ENCODE measurements around the gene TMEM86B.
A peak's percentile ranks its signal among the peaks of the same experiment; 100 is the strongest.

The TMEM86B gene, protein sequence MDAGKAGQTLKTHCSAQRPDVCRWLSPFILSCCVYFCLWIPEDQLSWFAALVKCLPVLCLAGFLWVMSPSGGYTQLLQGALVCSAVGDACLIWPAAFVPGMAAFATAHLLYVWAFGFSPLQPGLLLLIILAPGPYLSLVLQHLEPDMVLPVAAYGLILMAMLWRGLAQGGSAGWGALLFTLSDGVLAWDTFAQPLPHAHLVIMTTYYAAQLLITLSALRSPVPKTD

GRCh38 chr19:55228403-55229031 lies at the start of gene TMEM86B:
Gene TMEM86B, minus strand, starts transcription at chr19:55228763. Its CDS starts 22 bp downstream, at chr19:55228741.
- DNase-seq = no peak

DNA sequence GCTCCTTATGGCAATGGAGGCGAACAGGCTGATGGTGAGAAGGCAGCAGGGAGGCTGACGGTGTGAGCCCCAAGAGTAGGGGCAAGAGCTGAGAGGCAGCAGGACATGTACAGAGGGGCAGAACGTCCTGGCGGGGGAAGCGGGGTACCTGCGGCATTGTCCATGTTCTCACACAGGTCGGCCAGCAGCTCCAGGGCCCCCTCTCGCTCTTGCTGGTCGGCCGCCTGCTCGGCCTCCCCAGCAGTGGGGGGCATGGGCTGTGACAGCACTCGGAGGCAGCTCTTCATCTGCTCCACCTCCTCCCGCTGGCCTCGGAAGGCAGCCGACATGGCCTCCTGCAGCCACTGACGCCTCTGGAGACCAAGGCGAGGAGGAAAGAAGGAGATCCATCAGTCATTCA lies 48.9 kb upstream of the TMEM86B start:
- DNase-seq = no peak

DNA sequence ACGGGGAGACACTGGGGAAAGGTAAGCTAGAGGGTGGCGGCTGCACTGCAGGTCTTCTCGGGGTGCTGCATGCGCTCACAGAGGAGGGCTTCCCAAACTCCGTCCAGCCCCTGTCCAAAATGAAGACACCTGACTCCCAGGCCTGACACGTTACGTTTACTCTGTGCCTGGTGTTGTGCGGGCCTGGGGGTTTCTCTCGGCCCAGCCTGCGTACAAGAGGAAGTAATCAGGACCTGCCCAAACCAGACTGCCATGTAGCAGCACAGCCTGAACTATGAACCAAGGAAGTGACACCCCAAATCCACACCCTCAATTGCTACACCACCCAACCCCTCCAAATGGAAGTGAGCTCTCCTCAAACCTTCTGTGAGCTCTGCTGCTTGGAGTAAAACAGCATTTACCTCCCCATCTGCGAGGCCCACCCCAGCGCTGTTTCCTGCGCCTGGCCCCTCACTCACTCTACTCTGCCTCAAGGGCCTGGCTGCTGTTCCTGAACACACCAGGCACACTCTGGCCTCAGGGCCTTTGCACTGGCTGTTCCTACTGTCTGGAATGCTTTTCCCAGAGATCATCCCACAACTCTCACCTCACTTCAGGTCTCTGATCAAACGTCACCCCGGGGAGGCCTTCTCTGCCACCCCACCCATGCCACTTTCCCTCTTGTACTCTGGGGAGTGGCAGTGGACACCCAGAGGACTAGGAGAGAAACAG lies 48.3 kb upstream of the TMEM86B start:
- DNase-seq = peak; percentile 34

DNA sequence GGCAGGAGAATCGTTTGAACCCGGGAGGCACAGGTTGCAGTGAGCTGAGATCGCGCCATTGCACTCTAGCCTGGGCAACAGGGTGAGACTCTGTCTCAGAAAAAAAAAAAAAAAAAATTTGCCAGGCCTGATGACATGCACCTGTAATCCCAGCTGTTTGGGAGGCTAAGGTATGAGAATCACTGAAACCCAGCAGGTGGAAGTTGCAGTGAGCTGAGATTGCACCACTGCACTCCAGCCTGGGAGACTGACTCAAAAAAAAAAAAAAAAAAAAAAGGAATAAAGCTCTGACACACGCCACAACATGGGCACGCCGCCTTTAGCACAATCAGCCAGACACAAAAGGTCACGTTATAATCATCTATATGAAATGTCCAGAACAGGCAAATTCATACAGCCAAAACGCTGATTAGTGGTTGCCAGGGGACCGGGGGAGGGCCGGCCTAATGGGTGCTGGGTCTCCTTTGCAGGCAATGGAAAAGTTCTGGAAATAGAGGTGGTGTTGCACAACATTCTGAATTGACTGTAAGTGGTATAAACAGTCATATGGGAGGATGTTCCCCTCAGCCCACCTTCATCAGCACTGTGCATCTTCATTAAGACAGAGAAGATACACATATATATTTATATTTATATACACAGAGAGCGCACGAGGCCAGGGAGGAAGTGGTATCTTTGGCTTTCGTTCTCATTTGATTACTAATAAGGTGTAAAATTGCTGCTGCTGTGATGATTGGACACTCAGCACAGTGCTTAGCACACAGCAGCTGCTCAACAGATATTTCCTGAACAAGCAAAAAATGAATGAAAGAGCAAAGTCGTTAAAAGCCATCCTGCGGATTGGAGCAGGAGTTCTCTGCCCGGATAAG lies 47.5 kb upstream of the TMEM86B start:
- peak; percentile 64 for DNase-seq

DNA sequence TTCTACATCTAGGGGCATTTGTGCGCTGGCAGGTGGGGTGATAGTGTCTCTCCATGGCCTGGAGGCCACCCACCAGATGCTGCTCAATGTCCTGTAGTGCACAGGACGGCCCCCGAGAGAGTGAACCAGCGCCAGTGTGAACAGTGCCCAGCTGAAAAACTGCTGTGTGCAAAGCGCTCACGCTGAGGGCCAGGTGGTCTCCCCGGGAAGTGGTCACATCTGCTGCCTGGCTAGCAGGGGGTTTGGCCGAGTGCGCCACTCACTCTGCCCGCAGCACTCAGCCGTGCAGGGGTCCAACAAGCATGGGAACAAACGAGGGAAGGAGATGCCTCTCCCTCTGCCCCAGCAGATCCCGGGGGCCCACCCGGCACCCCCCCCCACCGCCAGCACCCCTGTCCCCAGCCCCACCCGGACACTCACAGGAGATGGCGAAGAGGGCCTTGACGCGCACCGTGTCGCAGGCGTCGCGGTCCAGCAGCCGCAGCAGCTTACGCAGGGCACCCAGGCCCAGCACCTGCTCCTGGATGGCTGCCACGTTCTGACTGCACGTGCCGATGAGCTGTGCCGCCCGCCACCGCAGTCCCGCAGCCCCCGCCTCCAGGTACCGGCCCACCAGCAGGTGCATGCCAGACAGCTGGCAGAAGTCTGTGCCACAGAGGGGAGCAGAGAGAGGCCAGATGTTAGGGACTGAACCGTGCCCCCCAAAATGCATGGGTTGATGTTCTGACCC lies 45.6 kb upstream of the TMEM86B start:
- DNase-seq = no peak

- DNase-seq = no peak
Observed at GRCh38 chr19:55272142-55272541, 43.6 kb upstream of the TMEM86B start.

GRCh38 chr19:55270172-55270942 lies 41.8 kb upstream of the TMEM86B start:
- DNase-seq = no peak

- no peak for DNase-seq
Observed at GRCh38 chr19:55269299-55269698, 40.7 kb upstream of the TMEM86B start.

- DNase-seq = no peak
Observed at GRCh38 chr19:55266840-55267239, 38.3 kb upstream of the TMEM86B start.

DNA sequence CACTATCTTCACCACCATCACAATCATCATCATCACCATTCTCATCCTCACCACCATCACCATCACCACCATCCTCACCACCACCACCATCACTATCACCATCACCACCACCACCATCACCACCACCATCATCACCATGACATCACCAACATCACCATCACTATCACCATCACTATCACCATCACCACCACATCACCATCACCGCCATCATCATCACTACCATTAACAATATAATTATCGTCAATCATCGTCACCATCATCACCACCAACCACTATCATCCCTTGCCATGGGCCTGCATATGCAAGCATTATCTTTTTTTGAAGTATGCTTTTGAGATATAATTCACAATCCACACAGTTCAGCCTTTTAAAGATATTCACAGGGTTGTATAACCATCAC lies 37.8 kb upstream of the TMEM86B start:
- DNase-seq = no peak

DNA sequence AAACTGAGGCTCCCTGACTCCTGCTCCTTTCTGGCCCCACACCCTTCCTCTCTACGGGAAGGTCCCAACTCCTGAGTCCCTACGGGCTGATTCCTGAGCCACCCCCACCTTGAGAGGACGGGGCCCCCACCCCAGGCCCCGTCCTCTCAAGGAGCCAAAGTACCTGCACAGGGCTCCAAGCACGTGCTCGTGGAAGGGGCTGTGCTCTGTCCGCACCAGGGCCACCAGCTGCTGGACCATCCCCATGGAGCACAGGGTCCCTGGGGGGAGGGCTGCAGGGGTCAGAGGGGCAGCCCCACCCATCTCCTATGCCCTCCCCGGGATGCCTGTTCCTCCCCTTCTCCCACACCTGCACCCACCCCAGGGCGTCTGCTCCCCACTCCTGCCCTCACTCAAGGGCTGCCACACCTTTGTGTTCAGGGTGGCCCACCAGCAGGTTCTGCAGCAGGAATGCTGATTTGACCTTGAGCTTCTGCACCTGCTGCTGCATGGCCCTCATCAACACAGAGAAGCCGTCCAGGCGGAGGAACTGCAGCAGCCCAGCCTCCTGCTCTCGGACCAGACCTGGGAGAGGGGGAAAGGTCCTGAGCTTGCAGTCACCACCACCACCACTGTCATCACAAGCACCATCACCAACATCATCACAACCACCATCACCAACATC lies 37.3 kb upstream of the TMEM86B start:
- no peak for DNase-seq

- no peak for DNase-seq
Observed at GRCh38 chr19:55265173-55265572, 36.6 kb upstream of the TMEM86B start.

- no peak for DNase-seq
Observed at GRCh38 chr19:55264531-55264930, 36.0 kb upstream of the TMEM86B start.

- no peak for DNase-seq
Observed at GRCh38 chr19:55262359-55262758, 33.8 kb upstream of the TMEM86B start.

DNA sequence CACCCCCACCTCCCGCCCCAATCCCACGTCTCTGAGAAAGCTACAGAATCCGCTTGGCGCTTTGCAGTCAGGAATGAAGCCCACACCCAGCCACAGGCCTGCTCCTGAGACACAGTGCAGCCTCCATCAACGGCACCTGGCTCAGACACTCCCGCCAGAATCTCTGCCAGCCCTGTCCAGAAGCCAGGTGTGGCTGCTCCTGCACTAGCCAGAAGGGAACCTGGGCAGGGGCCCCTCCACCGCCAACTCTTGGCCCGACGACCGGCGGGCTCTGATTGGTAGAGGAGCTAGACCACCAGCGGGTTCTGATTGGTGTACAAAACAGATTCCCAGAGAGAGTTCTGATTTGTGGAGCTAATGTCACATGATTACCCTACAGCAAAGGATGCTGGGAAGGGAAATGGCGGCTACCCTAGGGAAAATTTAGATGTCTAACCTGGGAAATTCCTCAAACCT lies 33.1 kb upstream of the TMEM86B start:
- DNase-seq = no peak

GRCh38 chr19:55259540-55260210 lies 31.1 kb upstream of the TMEM86B start:
- no peak for DNase-seq

- peak; percentile 95 for DNase-seq
Observed at GRCh38 chr19:55258828-55259539, 30.4 kb upstream of the TMEM86B start, which contains the start of gene PPP6R1. Gene PPP6R1, minus strand, starts transcription at chr19:55259017. Its CDS starts 11,914 bp downstream, at chr19:55247103.

DNA sequence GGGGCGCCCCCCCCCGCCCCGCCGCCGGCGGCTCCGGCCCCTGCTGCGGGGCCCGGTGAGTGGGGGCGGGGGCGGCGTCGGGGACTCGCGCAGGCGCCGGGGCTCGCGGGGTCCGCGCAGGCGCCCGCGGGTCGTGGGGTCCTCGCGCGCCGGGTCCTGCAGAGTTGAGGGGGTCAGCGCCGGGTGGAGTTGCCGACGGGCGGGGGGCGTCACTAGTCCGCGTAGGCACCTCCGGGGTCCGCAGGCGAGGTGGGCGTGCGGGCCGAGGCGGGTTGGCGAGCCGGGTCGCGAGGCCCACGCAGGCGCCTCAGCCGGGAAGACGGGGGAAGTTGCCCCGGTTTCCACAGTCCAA lies 29.9 kb upstream of the TMEM86B start:
- DNase-seq = peak; percentile 54
